ENCODE measurements around the gene KRTAP29-1.

KRTAP29-1 gene

DNA sequence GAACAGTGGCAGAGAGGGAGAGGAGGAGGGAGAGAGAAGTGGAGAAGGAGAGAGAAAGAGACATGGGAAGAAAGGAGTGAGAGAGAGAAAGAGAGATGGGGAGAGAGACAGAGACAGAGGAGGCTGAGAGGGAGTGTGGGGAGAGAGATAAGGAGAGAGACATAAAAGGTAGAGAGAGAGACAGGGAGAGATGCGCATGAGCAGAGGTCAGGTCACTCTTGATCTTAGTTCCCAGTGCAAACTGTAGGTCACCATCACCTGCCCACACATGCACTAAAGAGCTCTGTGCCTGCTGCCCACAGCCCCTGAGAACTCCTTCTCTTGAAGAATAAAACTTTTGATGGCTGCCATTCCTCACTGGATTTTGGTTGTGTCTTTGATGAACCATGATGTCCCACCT is 33.1 kb upstream of the KRTAP29-1 start:
- no peaks in the 10 kb centered on the region for H3K36me3 ChIP-seq (replicated peaks)
- H3K4me3 ChIP-seq, result no peak overlapping the region
- peaks cover 3% of the 10 kb centered on the region; the same call in 1 of the 2 replicates for H3K27me3 ChIP-seq (ENCODE audit: low read depth)
- in situ Hi-C loops (cut with MboI; ENCODE audit: low sequenced_read_pairs), result loop anchor here (25.0 kb wide), 2 partner anchors 327 to 423 kb away; no protein-coding TSS in a partner anchor
- H3K9me3 ChIP-seq, result no peaks in the 10 kb centered on the region
- H3K4me1 ChIP-seq, result no peaks in the 10 kb centered on the region
- DNase-seq (ENCODE audit: low spot score in 2 of 2), result no peak

DNA sequence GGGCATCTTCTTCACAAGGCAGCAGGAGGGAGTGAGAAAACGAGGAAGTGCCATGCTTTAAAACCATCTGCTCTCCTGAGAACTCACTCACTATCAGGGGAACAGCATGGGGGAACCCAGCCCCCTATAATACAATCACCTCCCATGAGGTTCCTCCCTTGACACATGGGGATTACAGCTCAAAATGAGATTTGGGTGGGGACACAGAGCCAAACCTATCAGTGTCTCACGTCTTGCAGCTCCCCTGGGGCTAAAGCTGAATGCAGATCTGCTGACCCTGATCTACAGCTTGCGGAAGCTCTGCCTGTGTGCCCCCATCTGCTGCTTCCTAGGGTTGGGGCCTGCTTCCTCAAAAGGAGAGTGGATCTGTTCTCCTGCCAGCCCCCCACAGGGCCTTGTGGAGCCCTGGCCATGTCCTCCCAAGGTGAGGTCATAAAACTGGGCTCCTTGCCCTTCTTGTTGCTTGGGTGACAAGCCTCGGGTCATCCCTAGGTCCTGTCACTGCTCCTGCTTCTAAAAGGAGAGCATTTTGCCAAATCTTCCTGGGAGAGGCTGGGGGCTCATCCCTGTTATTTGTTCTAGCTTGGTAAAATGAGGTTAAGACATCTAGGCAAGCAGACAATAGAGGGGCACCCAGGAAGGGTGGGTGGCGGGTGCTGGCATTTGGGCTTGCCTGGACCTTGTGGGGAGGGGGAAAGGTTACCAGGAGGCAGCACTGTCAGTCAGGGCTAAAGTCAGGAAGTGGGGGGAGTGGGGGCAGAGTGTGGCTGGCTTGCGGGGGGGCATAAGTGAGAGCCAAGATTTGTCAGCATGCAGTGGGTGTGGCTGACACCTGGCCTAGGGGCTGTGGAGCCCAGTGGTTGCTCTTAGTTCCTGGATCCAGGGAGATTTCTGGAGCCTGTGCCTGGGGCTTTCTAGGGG is 32.0 kb upstream of the KRTAP29-1 start:
- in situ Hi-C loops (cut with MboI; ENCODE audit: low sequenced_read_pairs), result loop anchor here (25.0 kb wide), 2 partner anchors 328 to 422 kb away; no protein-coding TSS in a partner anchor
- no peak for DNase-seq (ENCODE audit: low spot score in 2 of 2)
- H3K27me3 ChIP-seq (ENCODE audit: low read depth), result peaks cover 3% of the 10 kb centered on the region; the same call in 1 of the 2 replicates
- no peaks in the 10 kb centered on the region for H3K4me1 ChIP-seq
- no peak overlapping the region for H3K4me3 ChIP-seq
- H3K36me3 ChIP-seq (replicated peaks), result no peaks in the 10 kb centered on the region
- H3K9me3 ChIP-seq, result no peaks in the 10 kb centered on the region

DNA sequence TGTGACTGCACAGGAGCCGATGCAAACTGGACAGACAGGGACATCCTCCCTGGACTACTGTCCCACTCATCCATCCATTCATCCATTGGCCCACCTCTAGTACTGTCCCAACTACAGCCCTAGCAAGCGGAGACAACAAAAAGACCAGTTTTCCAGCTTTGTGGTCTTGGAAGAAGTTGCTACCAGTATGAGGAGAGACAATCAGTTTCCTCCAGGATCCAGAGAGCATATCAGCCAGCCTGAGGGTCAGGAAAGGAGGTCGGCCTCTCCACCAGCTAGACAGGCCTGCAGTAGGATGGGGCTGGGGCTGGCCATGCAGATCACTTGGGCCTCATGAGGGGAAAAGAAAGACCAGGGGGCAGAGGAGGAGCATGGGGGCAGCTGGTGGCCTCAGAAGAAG is 31.2 kb upstream of the KRTAP29-1 start:
- Histone ChIP-seq H3K4me1 (no peaks in the 10 kb centered on the region), H3K27me3 (ENCODE audit: low read depth) (peaks cover 3% of the 10 kb centered on the region; the same call in 1 of the 2 replicates), H3K9me3 (no peaks in the 10 kb centered on the region), H3K4me3 (no peak overlapping the region), H3K36me3 (replicated peaks) (no peaks in the 10 kb centered on the region)
- in situ Hi-C loops (cut with MboI; ENCODE audit: low sequenced_read_pairs), result loop anchor here (25.0 kb wide), 2 partner anchors 328 to 422 kb away; no protein-coding TSS in a partner anchor
- no peak for DNase-seq (ENCODE audit: low spot score in 2 of 2)

DNA sequence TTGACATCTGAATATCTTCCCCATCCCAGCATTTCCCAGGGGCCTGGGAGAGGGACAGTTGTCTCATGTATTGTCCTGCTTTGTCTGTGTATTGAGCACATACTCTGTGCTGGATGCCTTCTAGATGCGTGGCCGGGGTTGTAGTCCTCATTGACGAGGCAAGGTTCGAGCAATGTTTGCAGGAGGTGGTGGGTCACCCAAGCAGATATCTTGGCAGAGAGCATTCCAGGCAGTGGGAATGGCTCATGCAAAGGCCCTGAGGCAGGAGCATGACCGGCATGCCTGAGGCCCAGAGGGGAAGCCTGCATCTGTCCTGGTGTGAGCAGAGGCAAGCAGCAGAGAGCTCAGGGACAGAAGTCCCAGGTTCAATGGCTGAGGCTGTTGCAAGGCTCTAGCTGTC is 30.4 kb upstream of the KRTAP29-1 start:
- in situ Hi-C loops (cut with MboI; ENCODE audit: low sequenced_read_pairs), result loop anchor here (25.0 kb wide), 2 partner anchors 329 to 421 kb away; no protein-coding TSS in a partner anchor
- Histone ChIP-seq H3K36me3 (replicated peaks) (no peaks in the 10 kb centered on the region), H3K4me3 (no peak overlapping the region), H3K4me1 (no peaks in the 10 kb centered on the region), H3K27me3 (ENCODE audit: low read depth) (peaks cover 3% of the 10 kb centered on the region; the same call in 1 of the 2 replicates), H3K9me3 (no peaks in the 10 kb centered on the region)
- DNase-seq (ENCODE audit: low spot score in 2 of 2), result no peak

DNA sequence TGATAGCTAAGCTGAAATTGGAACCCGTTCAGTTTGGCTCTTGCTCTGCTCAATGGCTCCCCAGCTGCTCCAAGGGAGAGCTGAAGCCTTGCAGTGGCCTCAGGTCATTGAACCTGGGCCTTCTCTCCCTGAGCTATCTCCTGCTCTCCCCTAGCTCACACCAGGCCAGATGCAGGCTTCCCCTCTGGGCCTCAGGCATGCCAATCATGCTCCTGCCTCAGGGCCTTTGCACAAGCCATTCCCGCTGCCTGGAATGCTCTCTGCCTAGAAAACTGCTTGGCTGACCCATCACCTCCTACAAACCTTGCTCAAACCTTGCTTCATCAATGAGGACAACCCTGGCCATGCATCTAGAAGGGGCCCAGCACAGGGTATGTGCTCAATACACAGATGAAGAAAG is 29.6 kb upstream of the KRTAP29-1 start:
- H3K27me3 ChIP-seq (ENCODE audit: low read depth), result no peaks in the 10 kb centered on the region
- no peak for DNase-seq (ENCODE audit: low spot score in 2 of 2)
- in situ Hi-C loops (cut with MboI; ENCODE audit: low sequenced_read_pairs), result loop anchor here (25.0 kb wide), 2 partner anchors 330 to 420 kb away; no protein-coding TSS in a partner anchor
- H3K9me3 ChIP-seq, result no peaks in the 10 kb centered on the region
- H3K4me3 ChIP-seq, result no peak overlapping the region
- no peaks in the 10 kb centered on the region for H3K4me1 ChIP-seq
- no peaks in the 10 kb centered on the region for H3K36me3 ChIP-seq (replicated peaks)

DNA sequence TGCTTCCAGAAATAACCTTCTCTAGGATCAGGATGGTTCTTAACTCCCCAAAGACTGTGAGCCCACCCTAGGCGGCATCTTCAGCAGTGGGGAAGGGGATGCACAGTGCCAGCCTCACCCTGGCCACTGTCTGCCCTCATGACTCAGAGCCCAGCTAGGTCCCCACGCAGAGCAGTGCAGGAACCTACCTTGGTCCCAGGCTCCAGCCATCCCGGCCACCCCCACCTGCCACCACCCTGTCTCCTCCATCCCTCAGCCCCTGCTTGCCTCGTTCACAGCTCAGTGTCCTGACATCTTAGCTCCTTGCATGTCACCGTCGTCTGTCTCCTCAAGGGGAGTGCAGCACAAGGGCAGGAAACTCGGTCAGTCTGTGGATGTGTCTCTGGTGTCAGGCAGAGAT is 29.0 kb upstream of the KRTAP29-1 start:
- no peaks in the 10 kb centered on the region for H3K27me3 ChIP-seq (ENCODE audit: low read depth)
- H3K4me3 ChIP-seq, result no peak overlapping the region
- H3K9me3 ChIP-seq, result no peaks in the 10 kb centered on the region
- no peaks in the 10 kb centered on the region for H3K36me3 ChIP-seq (replicated peaks)
- DNase-seq (ENCODE audit: low spot score in 2 of 2), result no peak
- in situ Hi-C loops (cut with MboI; ENCODE audit: low sequenced_read_pairs), result loop anchor here (25.0 kb wide), 2 partner anchors 331 to 419 kb away; no protein-coding TSS in a partner anchor
- no peaks in the 10 kb centered on the region for H3K4me1 ChIP-seq

DNA sequence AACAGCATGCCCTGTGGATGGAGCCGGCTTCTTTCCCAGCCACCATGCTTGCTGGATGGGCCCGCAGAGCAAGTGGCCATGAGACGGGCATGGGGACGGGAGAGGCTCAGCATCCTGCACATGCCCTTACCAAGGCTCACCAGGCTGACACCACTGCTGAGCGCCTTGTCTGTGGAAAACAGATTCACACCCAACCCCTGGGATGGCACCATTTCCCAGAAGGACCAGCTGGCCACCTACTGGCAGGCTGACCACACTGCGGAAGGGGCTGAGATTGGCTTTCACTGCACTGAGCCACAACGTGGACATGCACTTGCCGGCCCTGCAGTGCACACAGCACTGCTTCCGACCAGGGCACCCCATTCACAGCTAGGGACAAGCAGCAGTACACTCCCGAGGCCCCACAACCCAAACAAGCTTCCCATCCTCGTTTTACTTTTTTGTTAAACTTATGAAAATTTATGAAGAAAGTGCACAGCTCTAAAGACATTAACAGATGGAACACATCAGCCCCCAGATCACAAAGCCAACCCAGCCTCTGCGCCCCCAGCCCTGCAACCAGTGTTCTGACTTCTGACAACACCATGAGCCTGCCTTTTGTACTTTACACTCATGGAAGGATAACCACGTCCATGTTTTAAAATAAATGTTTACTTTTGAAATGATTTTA is 26.8 kb upstream of the KRTAP29-1 start:
- Histone ChIP-seq H3K4me1 (no peaks in the 10 kb centered on the region), H3K27me3 (ENCODE audit: low read depth) (no peaks in the 10 kb centered on the region), H3K9me3 (no peaks in the 10 kb centered on the region), H3K4me3 (no peak overlapping the region), H3K36me3 (replicated peaks) (no peaks in the 10 kb centered on the region)
- peak in 1 of 2 experiments; percentile 64 for DNase-seq (ENCODE audit: low spot score in 2 of 2)
- in situ Hi-C loops (cut with MboI; ENCODE audit: low sequenced_read_pairs), result loop anchor here (25.0 kb wide), 2 partner anchors 333 to 417 kb away; no protein-coding TSS in a partner anchor

DNA sequence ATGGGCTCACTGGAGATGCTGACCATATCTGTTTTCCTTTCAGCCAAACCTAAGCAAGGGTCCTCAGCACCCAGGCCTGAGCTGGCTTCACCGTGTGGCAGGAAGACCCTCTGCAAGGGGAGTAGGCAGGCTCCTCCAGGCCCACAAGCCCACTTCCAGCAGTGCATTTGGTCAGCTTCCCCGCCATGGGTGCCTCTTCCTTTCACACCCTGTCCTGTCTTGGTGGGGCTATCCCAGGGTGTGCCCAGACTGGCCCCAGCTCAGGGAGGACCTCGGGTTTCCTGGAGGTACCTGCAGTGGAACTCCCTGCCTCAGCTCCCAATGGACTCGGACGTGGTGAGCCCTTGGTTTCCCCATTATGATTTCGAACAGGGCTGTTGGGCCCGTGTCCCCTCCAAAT is 25.6 kb upstream of the KRTAP29-1 start:
- no peaks in the 10 kb centered on the region for H3K36me3 ChIP-seq (replicated peaks)
- H3K27me3 ChIP-seq (ENCODE audit: low read depth), result no peaks in the 10 kb centered on the region
- H3K4me3 ChIP-seq, result no peak overlapping the region
- no peaks in the 10 kb centered on the region for H3K4me1 ChIP-seq
- no peaks in the 10 kb centered on the region for H3K9me3 ChIP-seq
- DNase-seq (ENCODE audit: low spot score in 2 of 2), result no peak
- in situ Hi-C loops (cut with MboI; ENCODE audit: low sequenced_read_pairs), result loop anchor here (25.0 kb wide), 2 partner anchors 334 to 416 kb away; no protein-coding TSS in a partner anchor

DNA sequence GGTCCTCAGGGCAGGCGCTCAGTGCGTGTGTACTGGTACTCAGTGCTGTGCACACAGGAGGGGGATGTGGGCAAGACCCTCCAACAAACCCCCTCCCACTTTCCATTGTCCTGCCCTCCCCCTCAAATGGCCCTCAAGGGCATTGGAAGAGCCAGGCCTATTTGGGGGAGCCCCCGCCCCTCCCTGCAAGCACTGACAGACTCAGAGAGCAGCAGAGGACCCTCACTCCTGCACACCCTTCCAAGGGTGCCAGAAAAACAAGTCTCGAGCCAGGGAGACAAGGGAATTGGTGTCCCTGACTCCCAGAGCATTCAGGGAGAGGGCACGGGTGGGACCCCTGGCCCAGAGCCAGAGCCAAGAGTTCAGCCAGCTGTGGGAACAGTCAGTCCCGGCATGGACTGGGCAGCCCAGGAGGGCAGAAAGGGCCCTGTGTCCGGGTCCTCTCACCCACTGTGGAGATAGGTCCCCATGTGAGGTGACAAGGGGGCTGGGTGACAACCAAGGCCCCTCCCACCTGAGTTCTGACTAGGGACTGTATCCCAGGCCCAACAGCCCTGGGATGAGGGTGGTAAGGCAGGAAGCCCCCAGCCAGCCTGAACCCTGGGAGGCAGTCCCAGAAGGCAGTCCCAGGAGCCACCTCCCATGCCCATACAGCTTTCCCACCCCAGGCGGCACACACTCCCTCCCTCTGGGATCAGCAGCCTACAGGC is 24.9 kb upstream of the KRTAP29-1 start:
- H3K27me3 ChIP-seq (ENCODE audit: low read depth), result no peaks in the 10 kb centered on the region

DNA sequence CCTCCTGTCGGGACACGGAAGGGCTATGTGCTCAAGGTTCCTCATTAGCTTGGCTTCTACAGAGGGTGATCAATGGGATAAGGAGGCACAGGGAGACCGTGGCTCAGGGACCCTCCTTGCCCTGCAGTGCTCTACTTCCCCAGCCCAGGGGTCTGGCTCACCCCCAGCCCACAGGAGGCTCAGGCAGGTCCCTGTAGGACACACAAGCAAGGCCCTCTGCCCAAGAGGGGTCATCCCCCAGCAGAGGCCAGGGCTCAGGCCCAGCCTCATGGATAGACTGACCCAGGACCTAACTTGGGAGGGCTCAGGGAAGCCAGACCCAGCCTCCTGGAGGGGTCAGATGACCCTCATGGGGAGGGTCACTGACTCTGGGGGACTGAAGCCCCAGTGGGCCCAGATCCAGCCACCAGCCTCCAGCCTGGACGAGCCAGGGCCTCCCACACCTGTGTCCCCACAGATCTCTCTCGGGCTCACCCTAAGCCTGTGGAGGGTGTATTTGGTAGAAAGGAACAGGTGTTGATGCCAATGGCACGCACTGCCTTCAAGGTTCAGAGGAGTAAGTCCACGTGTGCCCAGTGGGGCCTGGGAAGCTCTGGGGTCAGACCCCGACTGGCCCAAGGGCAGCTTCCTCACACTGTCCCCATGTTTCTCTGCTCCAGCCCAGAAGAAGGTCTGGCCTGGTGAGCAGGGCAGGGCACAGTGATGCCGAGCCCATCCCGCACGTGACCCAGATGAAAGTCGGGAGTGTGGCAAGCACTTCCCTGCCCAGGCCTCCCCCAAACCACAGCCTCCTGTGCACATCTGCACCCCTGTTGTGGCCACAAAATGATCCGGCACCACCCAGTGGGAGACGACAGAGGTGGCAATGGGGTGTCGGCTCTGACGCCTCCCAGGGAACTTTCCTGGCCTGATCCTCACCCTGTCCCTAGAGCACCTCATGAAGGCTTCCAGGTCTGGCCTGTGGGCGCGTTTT is 23.8 kb upstream of the KRTAP29-1 start:
- no peak for DNase-seq (ENCODE audit: low spot score in 2 of 2)
- Histone ChIP-seq H3K36me3 (replicated peaks) (no peaks in the 10 kb centered on the region), H3K4me3 (no peak overlapping the region), H3K4me1 (no peaks in the 10 kb centered on the region), H3K9me3 (no peaks in the 10 kb centered on the region), H3K27me3 (ENCODE audit: low read depth) (no peaks in the 10 kb centered on the region)
- in situ Hi-C loops (cut with MboI; ENCODE audit: low sequenced_read_pairs), result loop anchor here (25.0 kb wide), 2 partner anchors 336 to 414 kb away; no protein-coding TSS in a partner anchor

More for the DNA sequence above, 24.9 kb upstream of the KRTAP29-1 start:
- Histone ChIP-seq H3K4me3 (no peak overlapping the region), H3K36me3 (replicated peaks) (no peaks in the 10 kb centered on the region), H3K9me3 (no peaks in the 10 kb centered on the region), H3K4me1 (no peaks in the 10 kb centered on the region)
- in situ Hi-C loops (cut with MboI; ENCODE audit: low sequenced_read_pairs), result loop anchor here (25.0 kb wide), 2 partner anchors 335 to 415 kb away; no protein-coding TSS in a partner anchor
- no peak for DNase-seq (ENCODE audit: low spot score in 2 of 2)

DNA sequence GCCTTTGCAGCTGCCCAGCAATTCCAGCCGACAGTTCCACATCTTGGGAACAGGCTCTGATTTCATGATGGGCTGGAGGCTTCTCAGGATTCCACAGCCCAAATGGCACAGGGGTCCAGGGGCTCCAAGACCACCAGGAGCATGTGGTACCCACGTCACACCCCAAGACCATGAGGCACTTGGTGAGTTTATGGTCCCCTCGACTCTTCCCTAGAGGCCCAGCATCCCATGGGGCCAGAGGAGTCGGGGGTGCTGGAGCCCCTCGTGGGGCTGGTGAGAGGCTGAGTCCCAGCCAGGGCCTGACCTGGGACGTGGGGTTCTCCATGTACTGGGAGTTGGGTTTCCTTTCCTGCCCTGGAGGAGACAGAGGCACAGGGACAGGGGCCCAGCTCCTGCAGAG is 23.0 kb upstream of the KRTAP29-1 start:
- in situ Hi-C loops (cut with MboI; ENCODE audit: low sequenced_read_pairs), result loop anchor here (25.0 kb wide), 2 partner anchors 337 to 413 kb away; no protein-coding TSS in a partner anchor
- Histone ChIP-seq H3K27me3 (ENCODE audit: low read depth) (no peaks in the 10 kb centered on the region), H3K4me3 (no peak overlapping the region), H3K4me1 (no peaks in the 10 kb centered on the region), H3K9me3 (no peaks in the 10 kb centered on the region), H3K36me3 (replicated peaks) (no peaks in the 10 kb centered on the region)
- no peak for DNase-seq (ENCODE audit: low spot score in 2 of 2)

DNA sequence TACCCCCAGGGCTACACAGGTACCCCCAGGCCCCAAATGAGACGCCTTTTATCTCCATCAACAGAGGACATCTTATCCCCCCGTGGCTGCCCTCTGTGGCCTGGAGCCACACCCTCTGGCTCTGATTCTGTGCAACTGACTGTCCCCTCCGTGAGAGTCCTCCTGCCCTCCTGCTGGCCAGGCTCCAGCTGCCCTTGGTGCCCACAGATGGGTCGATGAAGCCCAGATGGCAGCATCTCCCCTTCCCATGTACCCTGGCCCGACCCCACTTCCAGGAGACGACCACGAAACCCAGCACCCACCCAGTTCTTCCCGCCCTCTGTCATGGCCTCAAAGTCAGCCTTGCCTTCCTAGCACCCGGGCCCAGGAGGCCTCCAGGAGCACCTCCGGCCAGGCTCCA is 22.5 kb upstream of the KRTAP29-1 start:
- H3K36me3 ChIP-seq (replicated peaks), result no peaks in the 10 kb centered on the region
- no peaks in the 10 kb centered on the region for H3K27me3 ChIP-seq (ENCODE audit: low read depth)
- no peak for DNase-seq (ENCODE audit: low spot score in 2 of 2)
- no peaks in the 10 kb centered on the region for H3K9me3 ChIP-seq
- no peaks in the 10 kb centered on the region for H3K4me1 ChIP-seq
- no peak overlapping the region for H3K4me3 ChIP-seq
- in situ Hi-C loops (cut with MboI; ENCODE audit: low sequenced_read_pairs), result loop anchor here (25.0 kb wide), 2 partner anchors 337 to 413 kb away; no protein-coding TSS in a partner anchor

Data from HAP-1 (cell line).